ENCODE results near the gene TRIM26.

GRCh38 chr6:30163090-30163917 lies 49.9 kb downstream of the TRIM26 start, which contains the start of gene TRIM15:
- TF ChIP-seq CTCF (IDR thresholded peaks at IDR 0.05), result no peak
- TF ChIP-seq POLR2A (IDR thresholded peaks at IDR 0.05), result no peak
